HEK293 (cell line): Measurements from ENCODE around the gene MRO.

ENCODE experiments used
- CTCF ChIA-PET: fragments of 350-600 bp; formaldehyde crosslinking; extraction: SDS; loops from one replicate; lab custom pipeline; 2021; ENCODE audit warnings: antibody characterized with exemption; lab: Yijun Ruan, JAX
- POLR2A ChIA-PET: fragments of 300-600 bp; formaldehyde crosslinking; extraction: SDS; loops from one replicate; lab custom pipeline; 2020; ENCODE audit warnings: antibody characterized with exemption, inconsistent platforms; lab: Yijun Ruan, JAX
- H3K27ac ChIP-seq: fragments of 200-500 bp; sonication (Bioruptor generic); 2 replicates; pipeline ENCODE4 v1.5.1; 2014; ENCODE audit warnings: low read depth, low read length, control low read depth, inconsistent platforms; ENCODE audit errors: extremely low read depth
- H3K36me3 ChIP-seq, 2 experiments: fragments of 200-500 bp in 1 of 2; sonication (Bioruptor generic) in 1 of 2; 1 replicate in 1 of 2; 2 replicates in 1 of 2; pipeline ENCODE4 v1.5.1; 2014 to 2017; ENCODE audit warnings: inconsistent platforms in 2 of 2, low read length in 2 of 2; ENCODE audit not compliant: control insufficient read depth in 2 of 2, insufficient read depth in 1 of 2
- H3K4me1 ChIP-seq: fragments of 200-500 bp; sonication (Bioruptor generic); 2 replicates; pipeline ENCODE4 v1.5.1; 2014; ENCODE audit warnings: mild to moderate bottlenecking, low read length, inconsistent platforms; ENCODE audit not compliant: control insufficient read depth, insufficient read depth
- H3K4me3 ChIP-seq: 2 replicates; pipeline ENCODE4 v1.5.1; 2011; ENCODE audit warnings: low read depth, mild to moderate bottlenecking, control low read depth, low read length, moderate library complexity
- H3K9me3 ChIP-seq: fragments of 200-500 bp; sonication (Bioruptor generic); 2 replicates; pipeline ENCODE4 v1.5.1; 2014; ENCODE audit warnings: low read depth, low read length, inconsistent platforms; ENCODE audit not compliant: control insufficient read depth, insufficient read depth
- HOXA7 ChIP-seq: sonication (generic); formaldehyde crosslinking; IDR thresholded peaks from 2 replicates; pipeline ENCODE4 v1.8.1; 2022; ENCODE audit warnings: missing genetic modification reagents, borderline replicate concordance
- HOXC10 ChIP-seq: sonication (generic); formaldehyde crosslinking; IDR thresholded peaks from 2 replicates; pipeline ENCODE4 v1.8.1; 2023; ENCODE audit warnings: mild to moderate bottlenecking, missing genetic modification reagents
- MYNN ChIP-seq: fragments of 450-650 bp; formaldehyde crosslinking; IDR thresholded peaks from 2 replicates; pipeline ENCODE4 v1.5.1; 2016; ENCODE audit warnings: missing biosample characterization, missing genetic modification characterization, borderline replicate concordance
- REST ChIP-seq: fragments of 450-650 bp; formaldehyde crosslinking; IDR thresholded peaks from 2 replicates; pipeline ENCODE4 v1.5.1; 2016; ENCODE audit warnings: missing biosample characterization, missing genetic modification characterization
- YY2 ChIP-seq: fragments of 450-650 bp; formaldehyde crosslinking; IDR thresholded peaks from 2 replicates; pipeline ENCODE4 v1.5.1; 2016; ENCODE audit warnings: missing biosample characterization, missing genetic modification characterization
- ZNF121 ChIP-seq: fragments of 450-650 bp; formaldehyde crosslinking; IDR thresholded peaks from 2 replicates; pipeline ENCODE4 v1.5.1; 2016; ENCODE audit warnings: missing biosample characterization, missing genetic modification characterization
- ZNF148 ChIP-seq: fragments of 450-650 bp; formaldehyde crosslinking; IDR thresholded peaks from 2 replicates; pipeline ENCODE4 v1.5.0; 2017; ENCODE audit warnings: missing biosample characterization, missing genetic modification characterization, borderline replicate concordance
- ZNF19 ChIP-seq: fragments of 450-650 bp; formaldehyde crosslinking; IDR thresholded peaks from 2 replicates; pipeline ENCODE4; 2016; ENCODE audit warnings: missing biosample characterization, missing genetic modification characterization, low read depth
- ZNF223 ChIP-seq: fragments of 450-650 bp; formaldehyde crosslinking; IDR thresholded peaks from 2 replicates; pipeline ENCODE4 v1.5.1; 2016; ENCODE audit warnings: missing biosample characterization, missing genetic modification characterization
- ZNF391 ChIP-seq: fragments of 450-650 bp; formaldehyde crosslinking; IDR thresholded peaks from 2 replicates; pipeline ENCODE4 v1.5.1; 2016; ENCODE audit warnings: low read depth, missing biosample characterization, missing genetic modification characterization, borderline replicate concordance
- ZNF514 ChIP-seq: fragments of 450-650 bp; formaldehyde crosslinking; IDR thresholded peaks from 2 replicates; pipeline ENCODE4 v1.5.1; 2016; ENCODE audit warnings: missing biosample characterization, missing genetic modification characterization
- ZNF521 ChIP-seq: fragments of 450-650 bp; formaldehyde crosslinking; IDR thresholded peaks from 2 replicates; pipeline ENCODE4 v1.5.1; 2017; ENCODE audit warnings: missing biosample characterization, mild to moderate bottlenecking, missing genetic modification characterization
- ZNF670 ChIP-seq: fragments of 450-650 bp; formaldehyde crosslinking; IDR thresholded peaks from 2 replicates; pipeline ENCODE4 v1.5.1; 2016; ENCODE audit warnings: missing biosample characterization, missing genetic modification characterization, low read depth
- ZNF707 ChIP-seq: fragments of 450-650 bp; formaldehyde crosslinking; IDR thresholded peaks from 2 replicates; pipeline ENCODE4 v1.5.1; 2016; ENCODE audit warnings: missing biosample characterization, missing genetic modification characterization
- ZNF76 ChIP-seq: fragments of 450-650 bp; formaldehyde crosslinking; IDR thresholded peaks from 2 replicates; pipeline ENCODE4; 2016; ENCODE audit warnings: low read depth, missing biosample characterization, missing genetic modification characterization, borderline replicate concordance
- ZNF792 ChIP-seq: fragments of 450-650 bp; formaldehyde crosslinking; IDR thresholded peaks from 2 replicates; pipeline ENCODE4 v1.5.1; 2016; ENCODE audit warnings: missing biosample characterization, missing genetic modification characterization
- ZSCAN23 ChIP-seq: fragments of 450-650 bp; formaldehyde crosslinking; IDR thresholded peaks from 2 replicates; pipeline ENCODE4 v1.5.1; 2016; ENCODE audit warnings: missing biosample characterization, missing genetic modification characterization

MRO gene

GRCh38 chr18:50802141-50802540 is 17.7 kb downstream of the MRO start:
- TF ChIP-seq ZNF792 (tag by site-specific recombination) (no peak), ZNF223 (tag by site-specific recombination) (no peak), ZNF148 (tag by site-specific recombination) (no peak), ZNF76 (tag by site-specific recombination) (no peak), ZNF514 (tag by site-specific recombination) (no peak), ZNF391 (tag by site-specific recombination) (no peak), REST (tag by site-specific recombination) (no peak)
- POLR2A ChIA-PET: no interaction called here
- H3K9me3 ChIP-seq: no peaks in the 10 kb centered on the region
- H3K4me1 ChIP-seq: no peaks in the 10 kb centered on the region
- CTCF ChIA-PET: interaction anchor here (0.6 to 1.9 kb wide), 3 partner anchors 11 to 165 kb away, joined by 3 to 11 read pairs (median 5); no protein-coding TSS in a partner anchor
- no peaks in the 10 kb centered on the region for H3K36me3 ChIP-seq
- H3K27ac ChIP-seq: no peak overlapping the region
- no peak overlapping the region for H3K4me3 ChIP-seq

GRCh38 chr18:50797142-50797541 is 22.7 kb downstream of the MRO start:
- ChIA-PET POLR2A (no interaction called here), CTCF (interaction anchor here (0.7 to 1.1 kb wide), 2 partner anchors 24 to 253 kb away, joined by 3 read pairs; no protein-coding TSS in a partner anchor)
- no peak for TF ChIP-seq HOXC10
- TF ChIP-seq MYNN (tag by site-specific recombination): peak; percentile 90
- no peak overlapping the region for H3K4me3 ChIP-seq
- no peaks in the 10 kb centered on the region for H3K9me3 ChIP-seq
- no peak overlapping the region for H3K27ac ChIP-seq
- no peaks in the 10 kb centered on the region for H3K36me3 ChIP-seq
- no peaks in the 10 kb centered on the region for H3K4me1 ChIP-seq

GRCh38 chr18:50796495-50796894 is 23.3 kb downstream of the MRO start:
- H3K4me3 ChIP-seq: no peak overlapping the region
- CTCF ChIA-PET: interaction anchor here (0.7 to 0.9 kb wide), 2 partner anchors 22 to 254 kb away, joined by 3 read pairs; no protein-coding TSS in a partner anchor
- TF ChIP-seq ZSCAN23 (tag by site-specific recombination) (no peak), ZNF521 (tag by site-specific recombination) (no peak), ZNF707 (no peak), ZNF670 (no peak), ZNF19 (tag by site-specific recombination) (no peak), ZNF121 (no peak), HOXA7 (CRISPR knock-in tag) (no peak), YY2 (tag by site-specific recombination) (no peak)
- TF ChIP-seq, all 188 proteins: peak for 0
- no peaks in the 10 kb centered on the region for H3K36me3 ChIP-seq
- H3K27ac ChIP-seq: no peak overlapping the region
- POLR2A ChIA-PET: interaction anchor here (0.5 to 0.6 kb wide), 2 partner anchors 120 to 975 kb away, joined by 3 read pairs; no protein-coding TSS in a partner anchor
- no peaks in the 10 kb centered on the region for H3K9me3 ChIP-seq
- H3K4me1 ChIP-seq: no peaks in the 10 kb centered on the region
